ENCODE data around the gene DNM3. TPM values are rescaled to one million over a fixed set of nuclear protein-coding genes. Genes with fewer than 3 reads are reported as not detected.
"Not testable (repeated sequence)": the region's sequence is repeated elsewhere in the genome, so short reads cannot be mapped to it uniquely, and the experiment has no call there.

DNM3 gene
- total RNA-seq, 1 experiment from 2014 or later = 1.2 TPM

DNA sequence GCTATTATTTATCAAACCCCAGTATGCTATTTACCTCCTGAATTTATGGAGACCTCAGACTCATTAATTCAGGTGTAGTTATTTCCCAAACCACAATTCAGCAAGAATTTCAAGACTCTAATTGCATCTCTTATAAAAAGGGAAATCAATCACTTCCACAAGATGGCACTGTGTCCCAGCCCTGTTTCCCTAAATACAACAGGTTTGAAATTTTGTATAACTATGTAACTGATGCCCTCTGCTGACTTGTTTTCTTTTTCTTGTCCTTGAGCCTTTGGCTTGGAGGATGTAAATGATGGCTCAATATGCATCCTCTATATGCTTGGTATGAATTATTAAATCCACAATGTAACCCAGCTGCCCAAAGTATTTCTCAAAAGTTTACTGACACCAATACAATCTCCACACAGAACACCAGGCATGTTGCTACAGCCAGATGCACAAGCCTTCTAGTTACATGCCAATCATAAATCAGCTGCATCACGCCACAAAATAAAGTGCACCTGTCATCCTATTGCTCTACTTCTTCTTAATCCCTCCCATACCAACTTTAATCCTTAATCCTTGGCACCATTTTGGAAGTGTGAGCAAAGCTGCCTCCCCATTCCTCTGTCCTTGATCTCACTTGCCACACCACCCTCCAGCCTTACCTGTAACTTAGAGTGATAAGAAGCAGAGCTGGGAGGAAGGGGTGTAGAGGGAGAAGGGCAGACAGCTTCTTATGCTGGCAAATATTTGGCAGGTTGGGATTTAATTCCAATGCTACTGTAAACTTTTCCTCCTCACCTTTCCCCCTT, 588.2 kb downstream of the DNM3 start:
- Mint-ChIP-seq H3K9me3 (ENCODE audit: low read depth, unreplicated experiment) (no peaks in the 10 kb centered on the region), H3K27ac (ENCODE audit: unreplicated experiment) (no peak overlapping the region), H3K36me3 (ENCODE audit: insufficient read depth, unreplicated experiment) (no peaks in the 10 kb centered on the region), H3K4me3 (ENCODE audit: low read depth, unreplicated experiment) (no peak overlapping the region), H3K4me1 (ENCODE audit: low read depth, unreplicated experiment) (peaks cover 15% of the 10 kb centered on the region), H3K27me3 (ENCODE audit: unreplicated experiment) (no peaks in the 10 kb centered on the region)
- CTCF ChIA-PET = interaction anchor here (0.6 to 0.9 kb wide), 2 partner anchors 290 to 427 kb away, joined by 3 to 6 read pairs; no protein-coding TSS in a partner anchor
- BruUV-seq (replicated peaks) = no TSS peak
- DNase-seq = peak; percentile 56
- TF ChIP-seq, protein P1, sequence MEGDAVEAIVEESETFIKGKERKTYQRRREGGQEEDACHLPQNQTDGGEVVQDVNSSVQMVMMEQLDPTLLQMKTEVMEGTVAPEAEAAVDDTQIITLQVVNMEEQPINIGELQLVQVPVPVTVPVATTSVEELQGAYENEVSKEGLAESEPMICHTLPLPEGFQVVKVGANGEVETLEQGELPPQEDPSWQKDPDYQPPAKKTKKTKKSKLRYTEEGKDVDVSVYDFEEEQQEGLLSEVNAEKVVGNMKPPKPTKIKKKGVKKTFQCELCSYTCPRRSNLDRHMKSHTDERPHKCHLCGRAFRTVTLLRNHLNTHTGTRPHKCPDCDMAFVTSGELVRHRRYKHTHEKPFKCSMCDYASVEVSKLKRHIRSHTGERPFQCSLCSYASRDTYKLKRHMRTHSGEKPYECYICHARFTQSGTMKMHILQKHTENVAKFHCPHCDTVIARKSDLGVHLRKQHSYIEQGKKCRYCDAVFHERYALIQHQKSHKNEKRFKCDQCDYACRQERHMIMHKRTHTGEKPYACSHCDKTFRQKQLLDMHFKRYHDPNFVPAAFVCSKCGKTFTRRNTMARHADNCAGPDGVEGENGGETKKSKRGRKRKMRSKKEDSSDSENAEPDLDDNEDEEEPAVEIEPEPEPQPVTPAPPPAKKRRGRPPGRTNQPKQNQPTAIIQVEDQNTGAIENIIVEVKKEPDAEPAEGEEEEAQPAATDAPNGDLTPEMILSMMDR (IDR thresholded peaks at IDR 0.05; ENCODE audit: unreplicated experiment) = peak; percentile 78
- intact Hi-C loops (cut with micrococcal nuclease; ENCODE audit: unreplicated experiment) = loop anchor here (1.0 to 10.0 kb wide), 6 partner anchors 15 to 625 kb away; partner anchors contain the start of gene PIGC

DNA sequence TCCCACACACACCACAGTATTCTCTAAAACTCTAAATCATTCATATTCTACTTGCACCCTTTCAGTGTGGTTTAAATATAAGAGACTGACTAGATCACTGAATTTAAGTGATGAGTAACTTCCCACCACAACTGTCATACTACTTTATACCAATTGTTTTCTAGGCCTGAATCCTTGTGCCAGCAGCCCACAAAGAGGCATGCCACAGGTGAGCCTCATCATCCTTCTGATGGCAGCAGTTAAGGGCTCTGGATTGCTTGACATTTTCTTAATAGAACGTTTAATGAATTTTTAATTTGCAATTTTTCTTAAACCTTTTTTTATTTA, 588.8 kb downstream of the DNM3 start:
- DNase-seq = no peak
- CTCF ChIA-PET = interaction anchor here (0.9 kb wide), 1 partner anchor 427 kb away, joined by 6 read pairs; no protein-coding TSS in a partner anchor
- TF ChIP-seq, protein P1 (IDR thresholded peaks at IDR 0.05; ENCODE audit: unreplicated experiment) = no peak
- intact Hi-C loops (cut with micrococcal nuclease; ENCODE audit: unreplicated experiment) = loop anchor here (10.0 kb wide), 1 partner anchor 625 kb away; no protein-coding TSS in a partner anchor
- Mint-ChIP-seq H3K4me3 (ENCODE audit: low read depth, unreplicated experiment) (no peak overlapping the region), H3K9me3 (ENCODE audit: low read depth, unreplicated experiment) (no peaks in the 10 kb centered on the region), H3K4me1 (ENCODE audit: low read depth, unreplicated experiment) (peaks cover 15% of the 10 kb centered on the region), H3K27ac (ENCODE audit: unreplicated experiment) (no peak overlapping the region), H3K36me3 (ENCODE audit: insufficient read depth, unreplicated experiment) (no peaks in the 10 kb centered on the region), H3K27me3 (ENCODE audit: unreplicated experiment) (no peaks in the 10 kb centered on the region)
- no TSS peak for BruUV-seq (replicated peaks)

DNA sequence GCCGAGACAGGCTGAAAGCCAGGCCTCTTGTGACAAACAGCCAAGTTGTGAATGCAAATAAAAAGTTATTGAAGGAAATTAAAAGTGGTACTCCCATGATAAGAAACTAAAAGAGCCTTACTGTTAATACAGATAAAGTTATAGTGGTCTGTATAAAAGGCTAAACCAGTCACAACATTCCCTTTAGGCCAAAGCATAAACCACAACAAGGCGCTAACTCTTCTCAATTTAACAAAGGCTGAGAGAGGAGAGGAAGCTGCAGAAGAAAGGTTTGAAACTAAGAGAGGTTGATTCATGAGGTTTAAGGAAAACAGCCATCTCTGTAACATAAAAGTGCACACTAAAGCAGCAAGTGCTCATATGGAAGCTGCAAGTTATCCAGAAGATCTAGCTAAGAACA, 589.9 kb downstream of the DNM3 start:
- CTCF ChIA-PET = interaction anchor here (1.3 to 1.6 kb wide), 4 partner anchors 12 to 429 kb away, joined by 4 to 8 read pairs (median 6); no protein-coding TSS in a partner anchor
- Mint-ChIP-seq H3K4me3 (ENCODE audit: low read depth, unreplicated experiment) (peak overlapping the region; percentile 16), H3K9me3 (ENCODE audit: low read depth, unreplicated experiment) (no peaks in the 10 kb centered on the region), H3K36me3 (ENCODE audit: insufficient read depth, unreplicated experiment) (no peaks in the 10 kb centered on the region), H3K27ac (ENCODE audit: unreplicated experiment) (no peak overlapping the region), H3K4me1 (ENCODE audit: low read depth, unreplicated experiment) (peaks cover 15% of the 10 kb centered on the region), H3K27me3 (ENCODE audit: unreplicated experiment) (no peaks in the 10 kb centered on the region)
- TF ChIP-seq, protein P1 (IDR thresholded peaks at IDR 0.05; ENCODE audit: unreplicated experiment) = no peak
- intact Hi-C loops (cut with micrococcal nuclease; ENCODE audit: unreplicated experiment) = loop anchor here (10.0 kb wide), 1 partner anchor 626 kb away; no protein-coding TSS in a partner anchor
- no TSS peak for BruUV-seq (replicated peaks)
- DNase-seq = no peak

DNA sequence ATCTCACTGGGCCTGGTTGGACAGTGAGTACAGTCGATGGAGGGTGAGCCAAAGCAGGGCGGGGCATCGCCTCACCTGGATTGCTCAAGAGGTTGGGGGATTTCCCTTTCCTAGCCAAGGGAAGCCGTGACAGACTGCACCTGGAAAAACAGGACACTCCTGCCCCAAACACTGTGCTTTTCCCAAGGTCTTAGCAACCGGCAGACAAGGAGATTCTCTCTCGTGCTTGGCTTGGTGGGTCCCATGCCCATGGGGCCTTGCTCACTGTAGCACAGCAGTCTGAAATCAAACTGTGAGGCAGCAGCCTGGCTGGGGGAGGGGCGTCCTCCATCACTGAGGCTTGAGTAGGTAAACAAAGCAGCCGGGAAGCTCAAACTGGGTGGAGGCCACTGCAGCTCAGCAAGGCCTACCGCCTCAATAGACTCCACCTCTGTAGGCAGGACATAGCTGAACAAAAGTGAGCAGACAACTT, 590.5 kb downstream of the DNM3 start:
- BruUV-seq (replicated peaks) = no TSS peak
- Mint-ChIP-seq H3K27ac (ENCODE audit: unreplicated experiment) (no peak overlapping the region), H3K4me1 (ENCODE audit: low read depth, unreplicated experiment) (peaks cover 15% of the 10 kb centered on the region), H3K27me3 (ENCODE audit: unreplicated experiment) (no peaks in the 10 kb centered on the region), H3K9me3 (ENCODE audit: low read depth, unreplicated experiment) (no peaks in the 10 kb centered on the region), H3K36me3 (ENCODE audit: insufficient read depth, unreplicated experiment) (no peaks in the 10 kb centered on the region), H3K4me3 (ENCODE audit: low read depth, unreplicated experiment) (peak overlapping the region; percentile 16)
- CTCF ChIA-PET = interaction anchor here (0.6 to 1.6 kb wide), 8 partner anchors 10 to 1584 kb away, joined by 3 to 8 read pairs (median 4); no protein-coding TSS in a partner anchor
- TF ChIP-seq, protein P1 (IDR thresholded peaks at IDR 0.05; ENCODE audit: unreplicated experiment) = no peak
- peak; percentile 80 for DNase-seq
- intact Hi-C loops (cut with micrococcal nuclease; ENCODE audit: unreplicated experiment) = loop anchor here (10.0 kb wide), 1 partner anchor 627 kb away; no protein-coding TSS in a partner anchor

DNA sequence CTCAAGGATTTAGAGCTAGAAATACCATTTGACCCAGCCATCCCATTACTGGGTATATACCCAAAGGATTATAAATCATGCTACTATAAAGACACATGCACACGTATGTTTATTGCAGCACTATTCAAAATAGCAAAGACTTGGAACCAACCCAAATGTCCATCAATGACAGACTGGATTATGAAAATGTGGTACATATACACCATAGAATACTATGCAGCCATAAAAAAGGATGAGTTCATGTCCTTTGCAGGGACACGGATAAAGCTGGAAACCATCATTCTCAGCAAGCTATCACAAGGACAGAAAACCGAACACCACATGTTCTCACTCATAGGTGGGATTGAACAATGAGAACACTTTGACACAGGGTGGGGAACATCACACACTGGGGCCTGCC, 595.9 kb downstream of the DNM3 start:
- CTCF ChIA-PET = not testable (repeated sequence)

More for the DNA sequence above, 595.9 kb downstream of the DNM3 start:
- H3K36me3 Mint-ChIP-seq (ENCODE audit: insufficient read depth, unreplicated experiment); BruUV-seq (replicated peaks); DNase-seq; H3K27ac Mint-ChIP-seq (ENCODE audit: unreplicated experiment); H3K9me3 Mint-ChIP-seq (ENCODE audit: low read depth, unreplicated experiment); H3K4me3 Mint-ChIP-seq (ENCODE audit: low read depth, unreplicated experiment); H3K27me3 Mint-ChIP-seq (ENCODE audit: unreplicated experiment): not testable (repeated sequence)
- intact Hi-C loops (cut with micrococcal nuclease; ENCODE audit: unreplicated experiment) = loop anchor here (10.0 kb wide), 1 partner anchor 632 kb away; no protein-coding TSS in a partner anchor
- peaks cover 14% of the 10 kb centered on the region for H3K4me1 Mint-ChIP-seq (ENCODE audit: low read depth, unreplicated experiment)
